Effector CD4-positive, alpha-beta T cell (primary cell): Measurements from ENCODE around the gene FAM200C.
A peak's percentile ranks its signal among the peaks of the same experiment; 100 is the strongest.
"Not testable (repeated sequence)": the region's sequence is repeated elsewhere in the genome, so short reads cannot be mapped to it uniquely, and the experiment has no call there.

Source experiments
- DNase-seq: peaks from one replicate; pipeline ENCODE4 v3.0.0-alpha.2; 2020
- total RNA-seq: gene quantifications from one replicate; lab custom pipeline; 2026; lab: John Stamatoyannopoulos, UW

The FAM200C gene
- 0.94 reads per million for total RNA-seq

- DNase-seq = peak; percentile 41
Observed at GRCh38 chr5:160399402-160400353, at the start of gene FAM200C. Gene FAM200C, minus strand, starts transcription at chr5:160400054. Its CDS starts 4,564 bp downstream, at chr5:160395490.

GRCh38 chr5:160449458-160449857, 49.6 kb upstream of the FAM200C start:
- no peak for DNase-seq

- DNase-seq = no peak
Observed at GRCh38 chr5:160448886-160449285, 49.0 kb upstream of the FAM200C start.

GRCh38 chr5:160445751-160446150, 45.9 kb upstream of the FAM200C start:
- no peak for DNase-seq

- DNase-seq = no peak
Observed at GRCh38 chr5:160445132-160445531, 45.3 kb upstream of the FAM200C start.

GRCh38 chr5:160444407-160444806, 44.6 kb upstream of the FAM200C start:
- DNase-seq = no peak

GRCh38 chr5:160442824-160443431, 43.1 kb upstream of the FAM200C start:
- DNase-seq = no peak

GRCh38 chr5:160441311-160441781, 41.5 kb upstream of the FAM200C start:
- no peak for DNase-seq

- peak; percentile 87 for DNase-seq
Observed at GRCh38 chr5:160439205-160439600, 39.3 kb upstream of the FAM200C start.

GRCh38 chr5:160438316-160439204, 38.7 kb upstream of the FAM200C start:
- DNase-seq = peak; percentile 54

- DNase-seq = no peak
Observed at GRCh38 chr5:160437271-160437670, 37.4 kb upstream of the FAM200C start.

GRCh38 chr5:160436661-160437060, 36.8 kb upstream of the FAM200C start:
- not testable (repeated sequence) for DNase-seq

GRCh38 chr5:160436017-160436416, 36.2 kb upstream of the FAM200C start:
- DNase-seq = no peak

GRCh38 chr5:160435532-160435931, 35.7 kb upstream of the FAM200C start:
- no peak for DNase-seq

- DNase-seq = no peak
Observed at GRCh38 chr5:160434022-160434531, 34.2 kb upstream of the FAM200C start.

GRCh38 chr5:160432787-160433186, 32.9 kb upstream of the FAM200C start:
- DNase-seq = no peak

GRCh38 chr5:160432196-160432595, 32.3 kb upstream of the FAM200C start:
- DNase-seq = no peak

GRCh38 chr5:160427607-160428006, 27.8 kb upstream of the FAM200C start:
- DNase-seq = no peak

GRCh38 chr5:160423099-160423498, 23.2 kb upstream of the FAM200C start:
- no peak for DNase-seq

- DNase-seq = peak; percentile 85
Observed at GRCh38 chr5:160421625-160422258, 21.9 kb upstream of the FAM200C start, which contains the start of gene PTTG1. Gene PTTG1, plus strand, starts transcription at chr5:160421855. Its CDS starts 458 bp downstream, at chr5:160422313.

- no peak for DNase-seq
Observed at GRCh38 chr5:160420331-160420610, 20.4 kb upstream of the FAM200C start.
